HG03060 (cell line): ENCODE data around the gene LASP1.

Source experiments
- ATAC-seq: cut with Tn5 transposase; IDR thresholded peaks from one replicate; pipeline ENCODE4 v1.9.1; 2021; ENCODE audit warnings: low read depth, moderate number of reproducible peaks; ENCODE audit not compliant: unreplicated experiment

Gene LASP1

GRCh38 chr17:38868817-38869525 is 887 bp upstream of the LASP1 start:
- peak; percentile 38 for ATAC-seq

GRCh38 chr17:38870259-38871165 is 654 bp downstream of the LASP1 start:
- ATAC-seq = no peak

- no peak for ATAC-seq
Observed at GRCh38 chr17:38871247-38872015, 1.6 kb downstream of the LASP1 start.

- no peak for ATAC-seq
Observed at GRCh38 chr17:38872027-38872511, 2.2 kb downstream of the LASP1 start.

GRCh38 chr17:38872671-38873385 is 3.0 kb downstream of the LASP1 start:
- no peak for ATAC-seq

GRCh38 chr17:38873640-38874380 is 4.0 kb downstream of the LASP1 start:
- ATAC-seq = no peak

- no peak for ATAC-seq
Observed at GRCh38 chr17:38874505-38875400, 4.9 kb downstream of the LASP1 start.

GRCh38 chr17:38875477-38876075 is 5.7 kb downstream of the LASP1 start:
- ATAC-seq = no peak

GRCh38 chr17:38877130-38877851 is 7.4 kb downstream of the LASP1 start:
- no peak for ATAC-seq

GRCh38 chr17:38879878-38880665 is 10.2 kb downstream of the LASP1 start:
- ATAC-seq = no peak

GRCh38 chr17:38881600-38882191 is 11.8 kb downstream of the LASP1 start:
- no peak for ATAC-seq

GRCh38 chr17:38882870-38883269 is 13.0 kb downstream of the LASP1 start:
- ATAC-seq = no peak

- no peak for ATAC-seq
Observed at GRCh38 chr17:38883592-38884526, 14.0 kb downstream of the LASP1 start.

- ATAC-seq = no peak
Observed at GRCh38 chr17:38885044-38885727, 15.3 kb downstream of the LASP1 start.
